Tibial artery (tissue), 4 donors: Measurements from ENCODE around the gene SMYD4.

Experiments
- DNase-seq, 2 donors: peaks; one replicate each; pipeline ENCODE4 v3.0.0-alpha.2; 2019
- H3K27ac ChIP-seq, 2 donors: fragments of 200-600 bp; sonication (generic) in 1 of 2; 1 replicate in 1 of 2; 2 replicates in 1 of 2; pipeline ENCODE4 v1.5.1; 2018 to 2019; ENCODE audit warnings: mild to moderate bottlenecking in 1 of 2
- H3K27me3 ChIP-seq, 2 donors: fragments of 200-600 bp; sonication (generic) in 1 of 2; one replicate each; pipeline versions ENCODE4 v1.5.1 to v1.6.0; 2016 to 2019
- H3K36me3 ChIP-seq, 3 donors: fragments of 200-600 bp; sonication (generic) in 2 of 3; one replicate each; pipeline ENCODE4 v1.5.1; 2016 to 2019; ENCODE audit warnings: mild to moderate bottlenecking in 2 of 3
- H3K4me1 ChIP-seq, 4 donors: fragments of 200-600 bp; sonication (generic) in 2 of 4; 1 replicate in 3 of 4; 2 replicates in 1 of 4; pipeline ENCODE4 v1.5.1; 2016 to 2019
- H3K4me3 ChIP-seq, 2 donors: fragments of 200-600 bp; sonication (generic) in 1 of 2; 1 replicate in 1 of 2; 2 replicates in 1 of 2; pipeline ENCODE4 v1.5.1; 2018 to 2019; ENCODE audit warnings: mild to moderate bottlenecking in 2 of 2
- H3K9me3 ChIP-seq, 3 donors: fragments of 200-600 bp; sonication (generic) in 1 of 3; one replicate each; pipeline ENCODE4 v1.5.1; 2016 to 2019
- intact Hi-C: fragments of 100-400 bp; cut with DNase I; formaldehyde crosslinking; loops from one replicate; pipeline ENCODE4 v1.15.0; 2023; ENCODE audit warnings: low total_unique reads
- TF ChIP-seq, protein P1 (sequence below), 2 experiments: fragments of 200-600 bp in 1 of 2; fragments of 450-650 bp in 1 of 2; IDR thresholded peaks; one replicate each; pipeline ENCODE4 v1.5.1; 2017 to 2019; ENCODE audit warnings: antibody characterized with exemption in 2 of 2, mild to moderate bottlenecking in 1 of 2, moderate library complexity in 1 of 2

The SMYD4 gene

DNA sequence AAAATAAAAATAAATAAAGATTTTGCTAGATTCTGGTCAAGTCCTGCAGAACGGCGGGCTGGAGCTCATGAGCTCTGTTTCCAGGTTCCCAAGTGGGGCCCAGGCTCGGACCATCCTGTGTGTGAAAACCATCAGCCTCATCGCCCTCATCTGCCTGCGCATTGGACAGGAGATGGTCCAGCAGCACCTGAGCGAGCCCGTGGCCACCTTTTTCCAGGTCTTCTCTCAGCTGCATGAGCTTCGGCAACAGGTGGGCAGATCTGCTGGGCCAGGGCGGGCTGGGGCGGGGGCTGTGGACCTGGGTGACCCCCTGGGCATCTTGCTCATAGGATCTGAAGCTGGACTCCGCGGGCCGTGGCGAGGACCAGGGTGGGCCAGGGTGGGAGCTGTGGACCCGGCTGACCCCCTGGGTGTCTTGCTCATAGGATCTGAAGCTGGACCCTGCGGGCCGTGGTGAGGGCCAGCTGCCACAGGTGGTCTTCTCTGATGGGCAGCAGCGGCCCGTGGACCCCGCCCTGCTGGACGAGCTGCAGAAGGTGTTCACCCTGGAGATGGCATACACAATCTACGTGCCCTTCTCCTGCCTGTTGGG is 97.4 kb downstream of the SMYD4 start:
- TF ChIP-seq, protein P1, sequence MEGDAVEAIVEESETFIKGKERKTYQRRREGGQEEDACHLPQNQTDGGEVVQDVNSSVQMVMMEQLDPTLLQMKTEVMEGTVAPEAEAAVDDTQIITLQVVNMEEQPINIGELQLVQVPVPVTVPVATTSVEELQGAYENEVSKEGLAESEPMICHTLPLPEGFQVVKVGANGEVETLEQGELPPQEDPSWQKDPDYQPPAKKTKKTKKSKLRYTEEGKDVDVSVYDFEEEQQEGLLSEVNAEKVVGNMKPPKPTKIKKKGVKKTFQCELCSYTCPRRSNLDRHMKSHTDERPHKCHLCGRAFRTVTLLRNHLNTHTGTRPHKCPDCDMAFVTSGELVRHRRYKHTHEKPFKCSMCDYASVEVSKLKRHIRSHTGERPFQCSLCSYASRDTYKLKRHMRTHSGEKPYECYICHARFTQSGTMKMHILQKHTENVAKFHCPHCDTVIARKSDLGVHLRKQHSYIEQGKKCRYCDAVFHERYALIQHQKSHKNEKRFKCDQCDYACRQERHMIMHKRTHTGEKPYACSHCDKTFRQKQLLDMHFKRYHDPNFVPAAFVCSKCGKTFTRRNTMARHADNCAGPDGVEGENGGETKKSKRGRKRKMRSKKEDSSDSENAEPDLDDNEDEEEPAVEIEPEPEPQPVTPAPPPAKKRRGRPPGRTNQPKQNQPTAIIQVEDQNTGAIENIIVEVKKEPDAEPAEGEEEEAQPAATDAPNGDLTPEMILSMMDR (IDR thresholded peaks at IDR 0.05): no peak
- H3K27me3 ChIP-seq: no peaks in the 10 kb centered on the region
- intact Hi-C loops: no loop called here
- peak in 1 of 2 donors; percentile 60 for DNase-seq
- peaks cover 30 to 95% (median 73%) of the 10 kb centered on the region in 3 donors for H3K36me3 ChIP-seq
- no peaks in the 10 kb centered on the region for H3K9me3 ChIP-seq
- H3K27ac ChIP-seq: no peak overlapping the region
- H3K4me3 ChIP-seq: no peak overlapping the region
- H3K4me1 ChIP-seq: peaks cover 0 to 29% (median 10%) of the 10 kb centered on the region in 4 donors

DNA sequence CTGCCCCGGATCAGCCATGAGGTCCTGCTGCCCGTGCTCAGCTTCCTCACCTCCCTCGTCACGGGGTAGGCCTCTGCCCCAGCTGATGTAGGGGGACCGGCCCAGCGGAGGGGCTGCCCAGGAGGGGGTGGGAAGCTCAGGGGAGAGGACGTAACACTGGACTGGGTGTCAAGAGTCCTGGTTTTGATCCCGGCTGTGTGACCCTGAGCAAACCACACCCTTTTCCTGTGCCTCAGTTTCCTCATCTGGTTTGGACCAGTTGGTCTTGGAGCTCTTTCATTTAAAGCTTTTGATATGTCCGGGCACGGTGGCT is 98.6 kb downstream of the SMYD4 start:
- TF ChIP-seq, protein P1 (IDR thresholded peaks at IDR 0.05): no peak
- peaks cover 27 to 95% (median 80%) of the 10 kb centered on the region in 3 donors for H3K36me3 ChIP-seq
- H3K27me3 ChIP-seq: no peaks in the 10 kb centered on the region
- peaks cover 0 to 33% (median 11%) of the 10 kb centered on the region in 4 donors for H3K4me1 ChIP-seq
- peak overlapping the region; percentile 62 to 71 for H3K27ac ChIP-seq
- DNase-seq: no peak
- H3K9me3 ChIP-seq: no peaks in the 10 kb centered on the region
- intact Hi-C loops: no loop called here
- H3K4me3 ChIP-seq: no peak overlapping the region

DNA sequence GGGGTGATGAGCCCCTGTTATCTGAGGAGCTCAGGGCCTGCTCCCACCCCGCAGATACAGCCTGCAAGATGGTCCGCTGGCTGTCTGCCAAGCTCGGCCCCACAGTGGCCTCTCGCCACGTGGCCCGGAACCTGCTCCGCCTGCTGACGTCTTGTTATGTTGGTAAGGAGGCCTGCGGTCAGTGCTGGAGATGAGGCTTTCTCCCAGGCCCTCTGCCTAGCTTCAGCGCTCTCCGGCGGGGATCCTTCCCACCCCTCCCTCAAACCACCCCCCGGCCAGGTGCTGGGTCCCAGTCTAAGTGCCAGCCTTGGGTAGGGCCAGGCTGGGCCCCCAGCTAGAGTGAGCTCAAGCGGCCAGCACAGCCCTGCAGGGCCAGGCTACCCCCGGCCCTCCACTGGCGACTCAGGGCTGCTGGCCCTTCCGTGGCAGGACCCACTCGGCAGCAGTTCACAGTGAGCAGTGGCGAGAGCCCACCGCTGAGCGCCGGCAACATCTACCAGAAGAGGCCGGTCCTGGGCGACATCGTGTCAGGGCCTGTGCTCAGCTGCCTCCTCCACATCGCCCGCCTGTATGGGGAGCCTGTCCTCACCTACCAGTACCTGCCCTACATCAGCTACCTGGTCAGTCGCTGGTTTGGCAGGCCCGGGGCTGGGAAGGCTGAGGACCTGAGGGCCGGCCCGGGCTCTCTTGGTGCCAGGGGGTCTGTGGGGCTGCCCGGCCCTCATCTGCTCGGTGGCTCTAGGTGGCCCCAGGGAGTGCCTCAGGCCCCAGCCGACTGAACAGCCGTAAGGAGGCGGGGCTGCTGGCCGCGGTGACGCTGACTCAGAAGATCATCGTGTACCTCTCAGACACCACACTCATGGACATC is 99.1 kb downstream of the SMYD4 start:
- intact Hi-C loops: no loop called here
- TF ChIP-seq, protein P1 (IDR thresholded peaks at IDR 0.05): no peak
- Histone ChIP-seq H3K27me3 (no peaks in the 10 kb centered on the region), H3K36me3 (peaks cover 27 to 92% (median 78%) of the 10 kb centered on the region in 3 donors), H3K4me1 (peaks cover 0 to 37% (median 11%) of the 10 kb centered on the region in 4 donors), H3K9me3 (no peaks in the 10 kb centered on the region), H3K27ac (peak overlapping the region; percentile 62 to 71), H3K4me3 (peak overlapping the region; percentile 1 to 8)
- peak; percentile 88 to 90 for DNase-seq

DNA sequence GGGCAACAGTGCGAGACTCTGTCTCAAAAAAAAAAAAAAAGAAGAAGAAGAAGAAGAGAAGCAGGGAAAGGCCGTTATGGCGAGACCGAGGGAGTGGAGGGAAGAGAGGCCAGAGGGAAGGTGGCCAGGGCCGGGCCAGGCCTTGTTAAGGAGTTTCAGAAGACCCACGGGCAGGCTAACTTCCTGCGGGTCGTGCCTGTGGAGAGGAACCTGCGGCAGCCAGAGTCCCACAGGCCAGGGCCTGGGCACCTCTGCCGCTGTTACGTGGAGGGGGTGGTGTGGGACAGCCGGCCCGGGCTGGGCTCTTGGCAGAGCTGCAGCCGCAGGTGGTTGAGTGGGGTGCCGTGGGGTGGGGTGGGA is 99.8 kb downstream of the SMYD4 start:
- intact Hi-C loops: loop anchor here (10.0 kb wide), 1 partner anchor 105 kb away; the partner anchor contains the start of gene RPA1
- Histone ChIP-seq H3K36me3 (peaks cover 27 to 86% (median 72%) of the 10 kb centered on the region in 3 donors), H3K9me3 (no peaks in the 10 kb centered on the region), H3K4me1 (peaks cover 0 to 43% (median 18%) of the 10 kb centered on the region in 4 donors), H3K4me3 (peak overlapping the region; percentile 1 to 8), H3K27ac (peak overlapping the region; percentile 62 to 71), H3K27me3 (no peaks in the 10 kb centered on the region)
- no peak for DNase-seq
- TF ChIP-seq, protein P1 (IDR thresholded peaks at IDR 0.05): no peak
